CD8-positive, alpha-beta memory T cell (primary cell): ENCODE data around the gene LRRC74A. TPM values are rescaled to one million over a fixed set of nuclear protein-coding genes. Genes with fewer than 3 reads are reported as not detected.
"Not testable (repeated sequence)": the region's sequence is repeated elsewhere in the genome, so short reads cannot be mapped to it uniquely, and the experiment has no call there.

Source experiments
- CTCF ChIA-PET: fragments of 350-600 bp; sonication (Branson Sonifier 250); formaldehyde crosslinking; loops from one replicate; lab custom pipeline; 2021; ENCODE audit warnings: antibody characterized with exemption; lab: Charles Lee
- POLR2A ChIA-PET: fragments of 350-600 bp; sonication (Branson Sonifier 250); formaldehyde crosslinking; loops from one replicate; lab custom pipeline; 2021; ENCODE audit warnings: antibody characterized with exemption; lab: Charles Lee
- DNase-seq, 5 donors: peaks; one replicate each; pipeline versions ENCODE4 v3.0.0 to v3.0.0-alpha.2; 2020 to 2022; ENCODE audit warnings: mixed read lengths in 1 of 5
- H3K27ac ChIP-seq: one replicate; pipeline ENCODE4 v1.7.0; 2013; ENCODE audit warnings: low read depth, mild to moderate bottlenecking, low read length, moderate library complexity
- H3K27me3 ChIP-seq: 2 replicates; pipeline ENCODE4 v1.7.0; 2013; ENCODE audit warnings: low read length, mild to moderate bottlenecking; ENCODE audit not compliant: insufficient read depth, poor library complexity, severe bottlenecking
- H3K36me3 ChIP-seq: 2 replicates; pipeline ENCODE4 v1.7.0; 2013; ENCODE audit warnings: mild to moderate bottlenecking, low read length, moderate library complexity; ENCODE audit not compliant: insufficient read depth
- H3K4me1 ChIP-seq: 2 replicates; pipeline ENCODE4 v1.7.0; 2013; ENCODE audit warnings: mild to moderate bottlenecking, low read length, moderate library complexity; ENCODE audit not compliant: insufficient read depth
- H3K4me3 ChIP-seq: 2 replicates; pipeline ENCODE4 v1.7.0; 2013; ENCODE audit warnings: mild to moderate bottlenecking, low read length
- H3K9me3 ChIP-seq: 2 replicates; pipeline ENCODE4 v1.7.0; 2013; ENCODE audit warnings: mild to moderate bottlenecking, low read length
- H3K27ac Mint-ChIP-seq, 8 donors: one replicate each; pipeline ENCODE4 v1.8.0; 2020 to 2021; ENCODE audit warnings: mixed read lengths in 8 of 8, mild to moderate bottlenecking in 6 of 8, inconsistent platforms in 3 of 8, moderate library complexity in 3 of 8
- H3K27me3 Mint-ChIP-seq, 2 donors: one replicate each; pipeline ENCODE4 v1.8.0; 2020 to 2021; ENCODE audit warnings: mixed read lengths in 2 of 2, mild to moderate bottlenecking in 1 of 2, moderate library complexity in 1 of 2
- H3K36me3 Mint-ChIP-seq, 3 donors: one replicate each; pipeline ENCODE4 v1.8.0; 2020 to 2021; ENCODE audit warnings: mixed read lengths in 3 of 3, inconsistent platforms in 1 of 3, mild to moderate bottlenecking in 1 of 3
- H3K4me1 Mint-ChIP-seq, 3 donors: one replicate each; pipeline ENCODE4 v1.8.0; 2020 to 2021; ENCODE audit warnings: mixed read lengths in 3 of 3, inconsistent platforms in 1 of 3, mild to moderate bottlenecking in 1 of 3
- H3K4me3 Mint-ChIP-seq, 7 donors: one replicate each; pipeline ENCODE4 v1.8.0; 2020 to 2021; ENCODE audit warnings: mixed read lengths in 7 of 7, mild to moderate bottlenecking in 6 of 7, moderate library complexity in 4 of 7, inconsistent platforms in 2 of 7
- H3K9me3 Mint-ChIP-seq, 5 donors: one replicate each; pipeline ENCODE4 v1.8.0; 2020 to 2022; ENCODE audit warnings: mixed read lengths in 5 of 5, mild to moderate bottlenecking in 3 of 5, moderate library complexity in 2 of 5, inconsistent platforms in 1 of 5
- polyA plus RNA-seq: library from polyadenylated mRNA; unstranded; fragments of 300-500 nt; fragmentation: Illumina TruSeq; gene quantifications from one replicate; pipeline ENCODE4 v1.2.3, GENCODE V29; 2021
- total RNA-seq, 2 experiments: library from RNA; stranded (reverse); gene quantifications; one replicate each; pipeline ENCODE4 v1.2.3, GENCODE V29; 2021

The LRRC74A gene
- total and polyA plus RNA-seq, 3 experiments from 2014 or later: not detected

GRCh38 chr14:76884394-76884793 lies 58.2 kb downstream of the LRRC74A start:
- no peak for DNase-seq
- no peaks in the 10 kb centered on the region for H3K36me3 Mint-ChIP-seq
- H3K4me1 Mint-ChIP-seq: no peaks in the 10 kb centered on the region

GRCh38 chr14:76884853-76885276 lies 58.7 kb downstream of the LRRC74A start:
- Mint-ChIP-seq H3K36me3 (no peaks in the 10 kb centered on the region), H3K4me3 (no peak overlapping the region), H3K27me3 (peaks cover 3 to 15% of the 10 kb centered on the region in 2 donors), H3K27ac (peak overlapping the region in 1 of 8 donors; percentile 79), H3K9me3 (no peaks in the 10 kb centered on the region), H3K4me1 (no peaks in the 10 kb centered on the region)
- CTCF ChIA-PET: interaction anchor here (0.7 kb wide), 1 partner anchor 9 kb away, joined by 5 read pairs; no protein-coding TSS in a partner anchor
- no peaks in the 10 kb centered on the region for H3K27me3 ChIP-seq
- H3K4me3 ChIP-seq: no peak overlapping the region
- H3K27ac ChIP-seq: no peak overlapping the region
- POLR2A ChIA-PET: no interaction called here
- no peak for DNase-seq
- H3K9me3 ChIP-seq: no peaks in the 10 kb centered on the region
- H3K4me1 ChIP-seq: no peaks in the 10 kb centered on the region
- no peaks in the 10 kb centered on the region for H3K36me3 ChIP-seq

More at GRCh38 chr14:76884394-76884793, 58.2 kb downstream of the LRRC74A start:
- Histone ChIP-seq H3K36me3 (no peaks in the 10 kb centered on the region), H3K4me3 (no peak overlapping the region), H3K27me3 (no peaks in the 10 kb centered on the region), H3K27ac (no peak overlapping the region), H3K4me1 (no peaks in the 10 kb centered on the region), H3K9me3 (no peaks in the 10 kb centered on the region)
- H3K27me3 Mint-ChIP-seq: peaks cover 3 to 15% of the 10 kb centered on the region in 2 donors
- ChIA-PET CTCF (interaction anchor here (0.9 kb wide), 1 partner anchor 8 kb away, joined by 4 read pairs; no protein-coding TSS in a partner anchor), POLR2A (no interaction called here)
- H3K4me3 Mint-ChIP-seq: no peak overlapping the region
- H3K27ac Mint-ChIP-seq: no peak overlapping the region
- H3K9me3 Mint-ChIP-seq: no peaks in the 10 kb centered on the region

GRCh38 chr14:76887191-76887590 lies 61.0 kb downstream of the LRRC74A start:
- no peaks in the 10 kb centered on the region for H3K4me1 Mint-ChIP-seq
- POLR2A ChIA-PET: no interaction called here

GRCh38 chr14:76891391-76891790 lies 65.2 kb downstream of the LRRC74A start:
- no peaks in the 10 kb centered on the region for H3K36me3 ChIP-seq
- H3K27me3 ChIP-seq: no peaks in the 10 kb centered on the region
- no peak overlapping the region for H3K4me3 ChIP-seq
- peaks cover 4% of the 10 kb centered on the region for H3K9me3 ChIP-seq
- no peak overlapping the region for H3K27ac ChIP-seq
- H3K36me3 Mint-ChIP-seq: no peaks in the 10 kb centered on the region
- peaks cover 0 to 7% (median 4%) of the 10 kb centered on the region in 5 donors for H3K9me3 Mint-ChIP-seq
- ChIA-PET POLR2A (no interaction called here), CTCF (no interaction called here)
- H3K27me3 Mint-ChIP-seq: peaks cover 7% of the 10 kb centered on the region in 2 donors
- no peaks in the 10 kb centered on the region for H3K4me1 Mint-ChIP-seq
- H3K4me3 Mint-ChIP-seq: no peak overlapping the region
- no peak for DNase-seq
- H3K27ac Mint-ChIP-seq: no peak overlapping the region
- no peaks in the 10 kb centered on the region for H3K4me1 ChIP-seq

More at GRCh38 chr14:76887191-76887590, 61.0 kb downstream of the LRRC74A start:
- Mint-ChIP-seq H3K4me3 (no peak overlapping the region), H3K36me3 (no peaks in the 10 kb centered on the region), H3K9me3 (peaks cover 0 to 4% (median 0%) of the 10 kb centered on the region in 5 donors), H3K27me3 (peaks cover 3 to 15% of the 10 kb centered on the region in 2 donors), H3K27ac (peak overlapping the region in 1 of 8 donors; percentile 61)
- H3K9me3 ChIP-seq: peaks cover under 1% of the 10 kb centered on the region
- no peaks in the 10 kb centered on the region for H3K4me1 ChIP-seq
- H3K27me3 ChIP-seq: no peaks in the 10 kb centered on the region
- no peak for DNase-seq
- CTCF ChIA-PET: interaction anchor here (0.8 to 2.8 kb wide), 6 partner anchors 10 to 183 kb away, joined by 3 to 14 read pairs (median 3); no protein-coding TSS in a partner anchor
- H3K27ac ChIP-seq: no peak overlapping the region
- no peak overlapping the region for H3K4me3 ChIP-seq
- no peaks in the 10 kb centered on the region for H3K36me3 ChIP-seq

GRCh38 chr14:76894308-76894707 lies 68.1 kb downstream of the LRRC74A start:
- Mint-ChIP-seq H3K4me3 (no peak overlapping the region), H3K4me1 (no peaks in the 10 kb centered on the region), H3K36me3 (no peaks in the 10 kb centered on the region), H3K27ac (no peak overlapping the region), H3K27me3 (peaks cover 0 to 4% of the 10 kb centered on the region in 2 donors), H3K9me3 (peaks cover 0 to 7% (median 4%) of the 10 kb centered on the region in 5 donors)
- H3K4me1 ChIP-seq: no peaks in the 10 kb centered on the region
- ChIA-PET CTCF (no interaction called here), POLR2A (no interaction called here)
- DNase-seq: no peak
- no peaks in the 10 kb centered on the region for H3K36me3 ChIP-seq
- H3K27me3 ChIP-seq: no peaks in the 10 kb centered on the region
- H3K27ac ChIP-seq: no peak overlapping the region
- H3K4me3 ChIP-seq: no peak overlapping the region
- H3K9me3 ChIP-seq: peaks cover 4% of the 10 kb centered on the region

GRCh38 chr14:76898006-76898405 lies 71.8 kb downstream of the LRRC74A start:
- H3K36me3 ChIP-seq, H3K4me1 Mint-ChIP-seq, CTCF ChIA-PET, H3K9me3 Mint-ChIP-seq, H3K27me3 Mint-ChIP-seq, H3K36me3 Mint-ChIP-seq, H3K9me3 ChIP-seq, H3K4me3 Mint-ChIP-seq, H3K27ac Mint-ChIP-seq, H3K27me3 ChIP-seq, H3K4me1 ChIP-seq, H3K4me3 ChIP-seq, H3K27ac ChIP-seq, POLR2A ChIA-PET, DNase-seq: not testable (repeated sequence)

GRCh38 chr14:76900682-76901081 lies 74.5 kb downstream of the LRRC74A start:
- POLR2A ChIA-PET: no interaction called here
- H3K4me3 ChIP-seq: no peak overlapping the region
- no peak for DNase-seq

GRCh38 chr14:76901171-76902055 lies 75.2 kb downstream of the LRRC74A start:
- Mint-ChIP-seq H3K36me3 (no peaks in the 10 kb centered on the region), H3K4me1 (peaks cover 8 to 15% (median 13%) of the 10 kb centered on the region in 3 donors), H3K27ac (no peak overlapping the region), H3K4me3 (no peak overlapping the region), H3K9me3 (no peaks in the 10 kb centered on the region), H3K27me3 (no peaks in the 10 kb centered on the region)
- Histone ChIP-seq H3K9me3 (no peaks in the 10 kb centered on the region), H3K27me3 (no peaks in the 10 kb centered on the region), H3K36me3 (no peaks in the 10 kb centered on the region), H3K27ac (no peak overlapping the region), H3K4me1 (peaks cover 16% of the 10 kb centered on the region), H3K4me3 (no peak overlapping the region)
- no peak for DNase-seq
- POLR2A ChIA-PET: no interaction called here
- CTCF ChIA-PET: interaction anchor here (0.9 to 2.7 kb wide), 2 partner anchors 12 to 223 kb away, joined by 3 to 13 read pairs; no protein-coding TSS in a partner anchor

More at GRCh38 chr14:76900682-76901081, 74.5 kb downstream of the LRRC74A start:
- H3K9me3 ChIP-seq: no peaks in the 10 kb centered on the region
- H3K36me3 ChIP-seq: no peaks in the 10 kb centered on the region
- H3K4me1 ChIP-seq: peaks cover 14% of the 10 kb centered on the region
- Mint-ChIP-seq H3K4me3 (no peak overlapping the region), H3K27me3 (peaks cover 0 to 3% of the 10 kb centered on the region in 2 donors), H3K27ac (no peak overlapping the region), H3K4me1 (peaks cover 8 to 15% (median 13%) of the 10 kb centered on the region in 3 donors), H3K36me3 (no peaks in the 10 kb centered on the region), H3K9me3 (no peaks in the 10 kb centered on the region)
- no peaks in the 10 kb centered on the region for H3K27me3 ChIP-seq
- H3K27ac ChIP-seq: no peak overlapping the region
- CTCF ChIA-PET: interaction anchor here (0.9 to 2.7 kb wide), 3 partner anchors 12 to 224 kb away, joined by 3 to 13 read pairs (median 10); no protein-coding TSS in a partner anchor
